Esophagus muscularis mucosa (tissue), 4 donors: ENCODE measurements around the gene ANKRD13B.

Experiments
- EP300 ChIP-seq: sonication (generic); formaldehyde crosslinking; IDR thresholded peaks from one replicate; pipeline ENCODE4 v1.6.1; 2017; ENCODE audit warnings: antibody characterized with exemption
- POLR2A ChIP-seq: fragments of 450-650 bp; IDR thresholded peaks from one replicate; pipeline ENCODE4 v1.6.1; 2017; ENCODE audit warnings: antibody characterized with exemption, moderate library complexity, mild to moderate bottlenecking, low read depth
- POLR2AphosphoS5 ChIP-seq, 2 donors: sonication (generic); formaldehyde crosslinking; IDR thresholded peaks; one replicate each; pipeline ENCODE4 v1.6.1; 2017; ENCODE audit warnings: antibody characterized with exemption in 2 of 2
- TF ChIP-seq, protein P1 (sequence below), 3 experiments: fragments of 200-600 bp in 2 of 3; fragments of 450-650 bp in 1 of 3; sonication (generic) in 2 of 3; IDR thresholded peaks; one replicate each; pipeline ENCODE4 v1.5.1; 2017 to 2019; ENCODE audit warnings: antibody characterized with exemption in 3 of 3, mild to moderate bottlenecking in 2 of 3, moderate library complexity in 1 of 3

DNA sequence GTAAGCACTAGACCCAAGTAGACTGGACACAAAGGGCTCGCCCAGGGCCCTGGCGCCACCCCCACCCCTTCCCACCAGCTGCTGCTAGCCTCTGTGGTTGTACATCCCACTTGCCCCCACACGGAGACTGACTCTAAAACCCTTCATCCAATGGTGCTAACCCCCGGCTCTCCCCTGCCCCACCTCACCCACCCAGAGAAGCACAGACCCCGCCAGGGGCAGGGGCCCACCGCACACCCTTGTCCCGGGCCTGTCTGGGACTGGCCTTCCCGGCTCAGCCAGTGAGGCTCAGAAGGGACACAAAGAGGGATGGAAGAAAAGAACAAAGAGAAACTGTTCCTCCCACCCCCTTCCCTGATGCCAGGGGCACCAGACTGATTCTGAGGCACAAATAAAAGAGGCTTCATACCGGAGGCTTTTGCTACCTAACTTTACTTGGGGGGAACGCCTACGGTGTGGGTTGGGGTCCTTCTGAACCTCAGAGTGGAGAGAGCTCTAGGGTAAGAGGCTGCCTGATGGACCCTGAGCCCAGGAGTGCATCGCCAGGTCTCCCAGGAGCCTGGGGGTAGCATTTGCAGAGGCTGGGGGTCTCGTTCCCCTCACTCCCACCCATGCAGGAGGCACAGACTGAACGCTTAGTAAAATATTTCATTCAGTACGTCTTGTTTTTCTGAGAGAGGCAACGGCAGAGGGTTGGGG lies 21.6 kb downstream of the ANKRD13B start:
- TF ChIP-seq POLR2A (no peak), EP300 (no peak), POLR2AphosphoS5 (IDR thresholded peaks at IDR 0.05) (no peak)
- TF ChIP-seq, protein P1, sequence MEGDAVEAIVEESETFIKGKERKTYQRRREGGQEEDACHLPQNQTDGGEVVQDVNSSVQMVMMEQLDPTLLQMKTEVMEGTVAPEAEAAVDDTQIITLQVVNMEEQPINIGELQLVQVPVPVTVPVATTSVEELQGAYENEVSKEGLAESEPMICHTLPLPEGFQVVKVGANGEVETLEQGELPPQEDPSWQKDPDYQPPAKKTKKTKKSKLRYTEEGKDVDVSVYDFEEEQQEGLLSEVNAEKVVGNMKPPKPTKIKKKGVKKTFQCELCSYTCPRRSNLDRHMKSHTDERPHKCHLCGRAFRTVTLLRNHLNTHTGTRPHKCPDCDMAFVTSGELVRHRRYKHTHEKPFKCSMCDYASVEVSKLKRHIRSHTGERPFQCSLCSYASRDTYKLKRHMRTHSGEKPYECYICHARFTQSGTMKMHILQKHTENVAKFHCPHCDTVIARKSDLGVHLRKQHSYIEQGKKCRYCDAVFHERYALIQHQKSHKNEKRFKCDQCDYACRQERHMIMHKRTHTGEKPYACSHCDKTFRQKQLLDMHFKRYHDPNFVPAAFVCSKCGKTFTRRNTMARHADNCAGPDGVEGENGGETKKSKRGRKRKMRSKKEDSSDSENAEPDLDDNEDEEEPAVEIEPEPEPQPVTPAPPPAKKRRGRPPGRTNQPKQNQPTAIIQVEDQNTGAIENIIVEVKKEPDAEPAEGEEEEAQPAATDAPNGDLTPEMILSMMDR (IDR thresholded peaks at IDR 0.05), result no peak
